Liver (tissue), 9 donors: Measurements from ENCODE around the gene INTS12. TPM values are rescaled to one million over a fixed set of nuclear protein-coding genes. Genes with fewer than 3 reads are reported as not detected.
"Not testable (repeated sequence)": the region's sequence is repeated elsewhere in the genome, so short reads cannot be mapped to it uniquely, and the experiment has no call there.

Experiments used
- DNase-seq: peaks from one replicate; pipeline ENCODE4 v3.0.0-alpha.2; 2017; ENCODE audit warnings: low spot score
- H3K27ac ChIP-seq, 2 donors: one replicate each; pipeline ENCODE4 v1.7.0; 2013; ENCODE audit warnings: inconsistent platforms in 2 of 2, low read length in 2 of 2, control low read depth in 1 of 2, low read depth in 1 of 2, mild to moderate bottlenecking in 1 of 2
- H3K27me3 ChIP-seq, 4 donors: one replicate each; pipeline versions ENCODE4 v1.6.1 to v1.7.0; 2013; ENCODE audit warnings: low read length in 3 of 4, inconsistent platforms in 1 of 4, mild to moderate bottlenecking in 1 of 4, moderate library complexity in 1 of 4; ENCODE audit not compliant: control insufficient read depth in 4 of 4, insufficient read depth in 4 of 4
- H3K36me3 ChIP-seq, 4 donors: one replicate each; pipeline versions ENCODE4 v1.6.1 to v1.7.0; 2013; ENCODE audit warnings: low read length in 3 of 4, mild to moderate bottlenecking in 3 of 4, low read depth in 1 of 4, moderate library complexity in 1 of 4; ENCODE audit not compliant: control insufficient read depth in 4 of 4, insufficient read depth in 3 of 4
- H3K4me1 ChIP-seq, 4 donors: one replicate each; pipeline versions ENCODE4 v1.6.1 to v1.7.0; 2013; ENCODE audit warnings: low read length in 3 of 4, mild to moderate bottlenecking in 3 of 4, moderate library complexity in 1 of 4; ENCODE audit not compliant: control insufficient read depth in 4 of 4, insufficient read depth in 4 of 4
- H3K4me3 ChIP-seq, 3 donors: one replicate each; pipeline versions ENCODE4 v1.6.1 to v1.7.0; 2013; ENCODE audit warnings: low read length in 3 of 3, control low read depth in 1 of 3, low read depth in 1 of 3, mild to moderate bottlenecking in 1 of 3
- H3K9ac ChIP-seq, 2 donors: one replicate each; pipeline ENCODE4 v1.7.0; 2013; ENCODE audit warnings: low read length in 2 of 2, mild to moderate bottlenecking in 2 of 2, moderate library complexity in 2 of 2, control low read depth in 1 of 2, low read depth in 1 of 2
- H3K9me3 ChIP-seq, 4 donors: one replicate each; pipeline versions ENCODE4 v1.6.1 to v1.7.0; 2013; ENCODE audit warnings: low read length in 3 of 4; ENCODE audit not compliant: control insufficient read depth in 4 of 4
- ATF3 ChIP-seq: IDR thresholded peaks from 2 replicates; pipeline ENCODE4 v1.6.1; 2016; ENCODE audit warnings: antibody characterized with exemption
- CTCF ChIP-seq: fragments of 150-350 bp; IDR thresholded peaks from 2 replicates; pipeline ENCODE4 v1.5.1; 2017; ENCODE audit warnings: improper control_type of control experiment, low read depth, low read length; ENCODE audit not compliant: missing input control
- EGR1 ChIP-seq, 2 donors: IDR thresholded peaks; 2 replicates each; pipeline ENCODE4 v1.6.1; 2016 to 2018; ENCODE audit warnings: antibody characterized with exemption in 2 of 2, low read depth in 2 of 2
- FOXA1 ChIP-seq: IDR thresholded peaks from 2 replicates; pipeline ENCODE4 v1.6.1; 2016; ENCODE audit warnings: antibody characterized with exemption
- FOXA2 ChIP-seq: IDR thresholded peaks from 2 replicates; pipeline ENCODE4 v1.6.1; 2016; ENCODE audit warnings: antibody characterized with exemption
- HNF4G ChIP-seq: IDR thresholded peaks from 2 replicates; pipeline ENCODE4 v1.6.1; 2016; ENCODE audit warnings: antibody characterized with exemption
- JUND ChIP-seq, 2 donors: IDR thresholded peaks; 2 replicates each; pipeline ENCODE4 v1.6.1; 2016; ENCODE audit warnings: antibody characterized with exemption in 2 of 2
- NR2F2 ChIP-seq: IDR thresholded peaks from 2 replicates; pipeline ENCODE4 v1.6.1; 2016; ENCODE audit warnings: antibody characterized with exemption
- RAD21 ChIP-seq, 2 donors: IDR thresholded peaks; 2 replicates each; pipeline ENCODE4 v1.6.1; 2016; ENCODE audit warnings: antibody characterized with exemption in 2 of 2, mild to moderate bottlenecking in 2 of 2
- REST ChIP-seq: IDR thresholded peaks from 2 replicates; pipeline ENCODE4 v1.6.1; 2016; ENCODE audit warnings: antibody characterized with exemption, mild to moderate bottlenecking
- SP1 ChIP-seq: IDR thresholded peaks from 2 replicates; pipeline ENCODE4 v1.6.1; 2018; ENCODE audit warnings: antibody characterized with exemption, mild to moderate bottlenecking
- YY1 ChIP-seq: IDR thresholded peaks from 2 replicates; pipeline ENCODE4 v1.6.1; 2016; ENCODE audit warnings: antibody characterized with exemption, mild to moderate bottlenecking
- WGBS: extraction: QIAGEN DNeasy Blood & Tissue Kit; methylation state at CpG from one replicate; pipeline ENCODE4 v1.1.7; 2013; 5-methylcytosine and 5-hydroxymethylcytosine counted together
- polyA plus RNA-seq, 2 donors: library from polyadenylated mRNA; stranded (reverse) in 1 of 2; unstranded in 1 of 2; fragments of 200-250 nt in 1 of 2; fragments of >200 nt in 1 of 2; fragmentation: Nextera tagmentation in 1 of 2; extraction: Ambion mirVana in 1 of 2; gene quantifications; one replicate each; pipeline versions ENCODE4 v1.2.1 to v1.2.3, GENCODE V29; 2013 to 2015
- total RNA-seq, 2 donors: library from RNA; depleted of rRNA; stranded (reverse); fragments of >200 nt; gene quantifications; one replicate each; pipeline ENCODE4 v1.2.3, GENCODE V29; 2014
- donor health status: healthy.
- donor health status: healthy.
- donor health status: healthy.
- donor health status: healthy.
- donor health status: healthy.

INTS12 gene
- total and polyA plus RNA-seq, 4 donors, result 9.4 to 16.4 (median 13.5) TPM

- no peaks in the 10 kb centered on the region for H3K27me3 ChIP-seq
- H3K9me3 ChIP-seq, result no peaks in the 10 kb centered on the region
- H3K4me3 ChIP-seq, result no peak overlapping the region
- no peak for DNase-seq
- TF ChIP-seq YY1, result no peak
- TF ChIP-seq RAD21 (IDR thresholded peaks at IDR 0.05), result no peak
- TF ChIP-seq FOXA1, result no peak
- TF ChIP-seq FOXA2, result no peak
- no peak for TF ChIP-seq ATF3
- no peak for TF ChIP-seq EGR1 (IDR thresholded peaks at IDR 0.05; ENCODE audit: low read depth in 2 of 2)
- H3K4me1 ChIP-seq, result no peaks in the 10 kb centered on the region
- no peaks in the 10 kb centered on the region for H3K36me3 ChIP-seq
- no peak overlapping the region for H3K9ac ChIP-seq
- H3K27ac ChIP-seq, result no peak overlapping the region
- 95% methylated on average over 3 of the region's 3 CpGs for WGBS
These were observed 39.7 kb upstream of the INTS12 start for GRCh38 chr4:105748222-105748621.

- no peak for TF ChIP-seq SP1
- no peak for TF ChIP-seq JUND (IDR thresholded peaks at IDR 0.05)
- TF ChIP-seq HNF4G, result no peak
- TF ChIP-seq NR2F2, result no peak
- no peak for TF ChIP-seq FOXA1
- no peak for TF ChIP-seq REST
- TF ChIP-seq FOXA2, result no peak
- TF ChIP-seq CTCF, result no peak
- peaks cover 3 to 5% (median 3%) of the 10 kb centered on the region in 4 donors for H3K9me3 ChIP-seq
- no peak for DNase-seq
- H3K27me3 ChIP-seq, result no peaks in the 10 kb centered on the region
- H3K4me3 ChIP-seq, result no peak overlapping the region
- H3K4me1 ChIP-seq, result no peaks in the 10 kb centered on the region
- H3K36me3 ChIP-seq, result peaks cover 0 to 4% (median 0%) of the 10 kb centered on the region in 4 donors
- WGBS, result 84% methylated on average over 2 of the region's 2 CpGs
- no peak overlapping the region for H3K27ac ChIP-seq
- no peak overlapping the region for H3K9ac ChIP-seq
These were observed 33.1 kb upstream of the INTS12 start for GRCh38 chr4:105741548-105741947.

GRCh38 chr4:105735217-105735616 is 26.7 kb upstream of the INTS12 start:
- not testable (repeated sequence) for H3K36me3 ChIP-seq, H3K9ac ChIP-seq, H3K4me1 ChIP-seq, DNase-seq, H3K4me3 ChIP-seq, H3K27me3 ChIP-seq, H3K27ac ChIP-seq
- H3K9me3 ChIP-seq, result peaks cover 5 to 11% (median 5%) of the 10 kb centered on the region in 4 donors
- 99% methylated on average over 10 of the region's 10 CpGs for WGBS

- not testable (repeated sequence) for H3K27me3 ChIP-seq, H3K4me1 ChIP-seq, H3K36me3 ChIP-seq, H3K27ac ChIP-seq, DNase-seq, H3K4me3 ChIP-seq, H3K9me3 ChIP-seq, H3K9ac ChIP-seq
- WGBS, result 99% methylated on average over 4 of the region's 4 CpGs
These were observed 21.4 kb upstream of the INTS12 start for GRCh38 chr4:105729895-105730294.
